ACHN (cell line): Measurements from ENCODE around the gene PBX3.

Experiments
- DNase-seq: peaks from one replicate; pipeline ENCODE4 v3.0.0-alpha.2; 2015
- in situ Hi-C: cut with HindIII; loops from 2 replicates; pipeline ENCODE4 v1.10.0; 2017; ENCODE audit warnings: low sequenced_read_pairs, low pct_ligation_motif_present, low pct_unique_long_range_greater_than_20kb

PBX3 gene

GRCh38 chr9:125973547-125973946 is 226.4 kb downstream of the PBX3 start:
- DNase-seq, result no peak
- in situ Hi-C loops, result no loop called here

- DNase-seq, result no peak
- in situ Hi-C loops, result no loop called here
Measured at GRCh38 chr9:125974705-125975104, 227.5 kb downstream of the PBX3 start.

DNA sequence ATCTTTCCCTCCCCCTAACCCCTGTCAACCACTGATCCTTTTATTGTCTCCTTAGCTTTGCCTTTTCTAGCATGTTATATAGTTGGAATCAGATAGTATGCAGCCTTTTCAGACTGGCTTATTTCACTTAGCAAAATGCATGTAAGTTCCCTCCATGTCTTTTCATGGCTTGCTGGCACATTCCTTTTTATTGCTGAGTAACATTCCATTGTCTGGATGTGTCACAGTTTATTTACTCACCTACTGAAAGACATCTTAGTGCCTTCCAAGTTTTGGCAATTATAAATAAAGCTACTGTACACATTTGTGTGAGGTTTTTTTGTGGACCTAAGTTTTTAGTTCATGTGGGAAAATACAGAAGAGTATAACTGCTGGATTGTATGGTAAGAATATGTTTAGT is 230.1 kb downstream of the PBX3 start:
- in situ Hi-C loops, result no loop called here
- DNase-seq, result no peak

GRCh38 chr9:125979383-125979782 is 232.2 kb downstream of the PBX3 start:
- DNase-seq, result no peak
- in situ Hi-C loops, result no loop called here

- in situ Hi-C loops, result no loop called here
- no peak for DNase-seq
Measured at GRCh38 chr9:125982798-125983406, 235.7 kb downstream of the PBX3 start.

DNA sequence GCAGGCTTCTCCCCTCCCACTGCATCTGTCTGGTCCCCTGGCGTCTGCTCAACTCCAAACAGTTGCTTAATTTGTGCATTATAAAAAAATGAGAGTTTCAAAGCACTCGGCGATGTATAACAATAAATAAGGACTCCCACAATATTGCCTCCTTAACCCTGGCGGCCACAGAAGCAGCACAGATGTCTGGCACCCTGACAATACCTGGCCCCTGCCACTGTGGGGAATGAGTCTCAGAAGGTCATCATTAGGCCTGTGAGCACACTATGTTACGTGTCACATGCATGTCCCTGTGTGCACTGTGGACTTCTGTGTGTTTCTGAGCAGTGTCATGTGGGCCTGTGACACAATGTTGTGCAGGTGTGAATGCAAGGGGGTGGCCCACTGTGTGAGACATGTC is 236.5 kb downstream of the PBX3 start:
- in situ Hi-C loops, result no loop called here
- DNase-seq, result no peak

GRCh38 chr9:125984461-125984860 is 237.3 kb downstream of the PBX3 start:
- in situ Hi-C loops, result no loop called here
- no peak for DNase-seq

DNA sequence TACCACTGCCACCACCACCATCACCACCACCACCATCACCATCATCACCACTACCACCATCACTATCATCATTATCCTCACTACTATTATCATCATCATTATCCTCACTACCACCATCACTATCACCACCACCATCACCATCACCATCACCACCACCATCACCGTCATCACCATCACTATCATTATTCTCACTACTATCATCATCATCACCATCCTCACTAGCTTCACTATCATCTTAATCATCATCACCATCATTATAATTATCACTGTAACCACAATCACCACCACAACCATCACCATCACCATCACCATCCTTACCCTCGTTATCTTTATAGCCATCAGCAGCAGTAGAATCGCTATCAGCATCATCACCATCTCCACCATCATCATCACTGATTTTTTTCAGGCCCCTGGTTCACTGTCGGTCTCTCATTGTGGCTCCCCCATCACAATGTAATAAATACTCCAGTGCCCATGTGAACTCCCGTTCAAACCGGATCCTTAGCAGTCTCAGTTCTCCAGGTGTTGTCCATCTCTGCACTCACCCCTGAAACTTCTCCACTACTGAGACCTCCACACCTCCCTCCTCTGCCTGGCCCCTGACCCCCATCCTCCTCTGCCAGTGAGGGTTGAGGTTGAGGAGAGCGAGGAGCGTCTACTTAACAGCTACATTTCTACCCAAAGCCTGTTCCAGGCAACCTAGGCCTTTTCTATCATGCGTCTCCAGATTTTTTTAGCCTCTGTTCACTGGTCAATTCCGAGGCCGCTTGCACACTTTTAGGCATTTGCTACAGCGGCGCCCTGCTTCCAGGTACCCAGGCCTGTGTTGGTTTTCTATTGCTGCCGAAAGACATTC is 238.2 kb downstream of the PBX3 start:
- in situ Hi-C loops, result no loop called here
- DNase-seq, result no peak

GRCh38 chr9:125985998-125986655 is 239.0 kb downstream of the PBX3 start:
- in situ Hi-C loops, result no loop called here
- DNase-seq, result no peak

GRCh38 chr9:125986966-125987365 is 239.8 kb downstream of the PBX3 start:
- in situ Hi-C loops, result no loop called here
- DNase-seq, result no peak

DNA sequence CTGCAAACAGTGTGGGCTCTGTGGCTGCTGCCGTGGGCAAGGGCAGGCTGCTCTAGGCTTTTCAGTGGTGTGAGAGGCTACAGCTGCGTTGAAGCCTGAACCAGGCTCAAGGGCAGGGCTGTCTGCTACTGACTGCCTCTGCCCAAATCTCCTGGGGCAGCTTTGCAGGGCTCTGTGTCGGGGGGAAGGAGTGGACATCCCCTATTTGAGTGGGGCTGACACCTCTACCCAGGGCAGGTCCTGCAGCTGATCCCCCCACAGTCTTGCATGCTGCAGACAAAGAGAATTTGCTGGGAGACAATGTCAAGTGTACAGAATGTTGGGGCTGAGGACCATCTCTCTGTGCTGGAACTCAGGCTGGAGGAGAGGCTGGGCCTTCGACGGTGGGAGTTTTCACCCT is 240.2 kb downstream of the PBX3 start:
- in situ Hi-C loops, result no loop called here
- DNase-seq, result no peak

- in situ Hi-C loops, result no loop called here
- no peak for DNase-seq
Measured at GRCh38 chr9:125988479-125989050, 241.4 kb downstream of the PBX3 start.

GRCh38 chr9:125989090-125989501 is 241.9 kb downstream of the PBX3 start:
- in situ Hi-C loops, result no loop called here
- DNase-seq, result no peak

DNA sequence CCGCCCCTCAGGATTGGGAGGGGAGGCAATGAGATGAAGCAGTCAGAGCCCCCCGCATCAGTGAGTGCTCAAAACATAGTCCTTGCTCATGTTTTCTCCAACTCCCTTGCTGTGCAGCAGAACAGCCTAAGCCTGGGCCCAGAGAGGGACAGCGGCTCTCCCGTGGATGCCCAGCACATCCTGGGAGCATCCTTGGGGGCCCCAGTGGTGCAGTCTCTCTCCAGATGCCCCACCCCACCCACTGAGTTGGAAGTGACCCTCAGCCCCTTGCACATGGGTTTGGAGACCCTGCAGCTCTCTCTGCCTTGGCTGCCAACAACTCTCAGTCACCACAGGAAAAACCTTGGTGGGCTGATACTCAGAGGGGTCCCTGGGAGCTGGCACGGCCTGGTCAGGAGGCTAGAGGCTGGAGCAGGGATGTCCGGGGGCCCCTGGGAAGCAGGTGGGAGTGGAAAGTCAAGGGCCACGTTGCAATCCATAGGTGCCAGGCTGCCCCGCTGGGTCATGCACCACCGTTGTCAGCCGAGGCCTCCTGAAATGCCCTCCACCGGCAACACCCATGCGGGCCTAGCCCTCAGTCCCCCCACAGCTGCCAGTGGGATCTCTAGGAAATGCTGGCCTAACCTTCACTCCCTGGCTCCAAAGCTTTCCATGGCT is 242.5 kb downstream of the PBX3 start:
- no peak for DNase-seq
- in situ Hi-C loops, result no loop called here

GRCh38 chr9:125990186-125990792 is 243.1 kb downstream of the PBX3 start:
- in situ Hi-C loops, result no loop called here
- DNase-seq, result no peak

DNA sequence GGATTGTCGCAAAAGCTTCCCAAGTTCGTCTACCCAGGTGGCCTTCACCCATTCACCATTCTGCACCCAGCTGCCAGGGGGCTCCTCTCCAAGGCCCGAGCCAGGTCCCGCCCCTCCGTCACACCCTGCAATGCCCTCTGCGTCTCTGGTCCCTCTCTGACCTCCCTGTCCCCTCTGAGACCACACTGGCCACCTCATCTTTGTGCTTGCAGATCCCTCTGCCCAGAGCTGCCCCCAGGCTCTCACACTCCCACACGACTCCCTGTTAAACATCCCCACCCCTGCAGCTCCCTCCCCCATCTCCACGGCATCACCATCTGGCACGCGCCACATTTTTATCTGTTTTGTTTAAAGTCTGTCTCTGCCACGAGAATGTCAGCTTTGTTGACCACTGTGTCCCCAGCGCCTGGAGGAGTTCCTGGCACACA is 243.6 kb downstream of the PBX3 start:
- no peak for DNase-seq
- in situ Hi-C loops, result no loop called here

DNA sequence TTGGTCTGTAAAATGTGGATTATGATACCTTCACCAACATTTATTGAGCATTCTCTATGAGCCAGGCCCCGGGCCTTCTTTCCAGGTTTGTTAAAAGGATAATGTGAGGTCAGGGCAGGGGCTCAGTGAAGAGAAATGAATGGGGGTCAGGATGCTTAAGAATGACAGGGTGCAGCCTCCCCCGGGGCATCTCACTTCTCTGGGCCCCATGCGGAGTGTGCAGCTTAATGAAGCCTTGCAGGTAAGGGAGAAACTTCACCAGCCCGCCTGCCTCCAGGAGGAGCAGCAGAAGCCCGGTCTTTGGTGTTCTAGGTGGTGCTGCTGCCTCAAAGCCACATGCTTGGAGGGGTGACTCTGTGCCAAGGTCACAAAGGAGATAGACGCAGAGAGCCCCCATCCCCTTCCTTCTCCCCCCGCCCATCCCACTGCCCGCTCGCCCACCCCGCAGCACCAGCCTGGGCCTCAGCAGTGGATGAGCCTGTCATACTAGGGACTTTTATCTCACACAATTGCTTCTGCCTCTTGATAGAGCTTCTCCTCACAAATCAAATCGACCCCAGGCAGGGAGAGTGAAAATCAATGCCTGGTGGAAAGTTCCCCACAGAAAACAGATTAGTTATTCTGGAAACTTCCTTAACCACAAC is 244.8 kb downstream of the PBX3 start:
- in situ Hi-C loops, result no loop called here
- no peak for DNase-seq

DNA sequence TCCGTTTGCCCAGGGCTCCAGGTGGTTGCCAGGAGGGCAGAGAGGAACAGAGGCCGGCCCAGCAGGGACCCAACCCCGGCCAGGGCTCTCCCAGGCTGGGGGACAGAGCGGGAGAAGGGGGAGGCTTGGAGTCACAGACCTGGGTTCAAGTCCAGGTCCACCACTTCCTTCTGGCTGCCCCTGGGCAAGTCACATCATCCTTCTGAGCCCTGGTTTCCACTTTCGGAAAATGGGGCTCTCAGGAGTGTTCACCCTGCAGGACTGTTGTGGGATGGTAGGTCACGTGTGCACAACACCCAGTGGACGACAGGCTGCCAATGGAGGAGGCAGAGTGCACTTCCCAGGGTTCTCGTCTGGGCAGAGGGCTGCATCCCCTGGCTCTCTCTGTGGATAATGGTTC is 245.4 kb downstream of the PBX3 start:
- in situ Hi-C loops, result no loop called here
- no peak for DNase-seq
